ENCODE data around the gene KRTAP4-8.
"Not testable (repeated sequence)": the region's sequence is repeated elsewhere in the genome, so short reads cannot be mapped to it uniquely, and the experiment has no call there.

DNA sequence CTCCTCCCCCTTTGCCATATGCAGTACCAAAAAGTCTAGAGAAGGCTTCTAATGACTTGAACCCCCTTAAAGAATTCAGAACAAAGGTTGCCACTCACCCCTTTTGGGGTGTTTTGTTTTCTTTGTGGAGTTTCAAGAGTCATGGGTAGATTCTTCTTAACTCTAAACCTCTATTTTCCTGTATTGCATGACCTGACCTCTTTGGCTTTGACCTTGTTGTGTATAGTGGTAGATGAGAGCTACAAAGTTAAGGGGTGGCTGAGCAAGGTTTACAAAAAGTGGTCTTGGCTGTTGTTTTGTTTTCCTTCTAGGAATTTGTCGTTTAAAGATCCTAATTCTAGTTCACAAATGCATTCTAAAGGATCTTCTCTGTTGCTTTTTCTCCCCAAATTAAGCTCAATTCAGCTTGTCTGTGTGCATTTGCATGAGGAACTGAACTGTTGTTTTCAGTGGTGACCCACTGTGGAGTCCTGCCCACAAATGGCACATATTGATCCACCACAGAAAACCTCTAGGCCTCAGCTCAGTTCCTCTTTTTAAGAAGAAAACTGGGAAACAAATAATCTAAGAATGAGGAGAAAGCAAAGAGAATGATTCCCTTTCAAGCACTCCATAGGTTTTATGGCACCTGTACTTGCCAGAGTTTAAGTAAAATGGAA is 10.9 kb upstream of the KRTAP4-8 start:
- TF ChIP-seq, protein P1, sequence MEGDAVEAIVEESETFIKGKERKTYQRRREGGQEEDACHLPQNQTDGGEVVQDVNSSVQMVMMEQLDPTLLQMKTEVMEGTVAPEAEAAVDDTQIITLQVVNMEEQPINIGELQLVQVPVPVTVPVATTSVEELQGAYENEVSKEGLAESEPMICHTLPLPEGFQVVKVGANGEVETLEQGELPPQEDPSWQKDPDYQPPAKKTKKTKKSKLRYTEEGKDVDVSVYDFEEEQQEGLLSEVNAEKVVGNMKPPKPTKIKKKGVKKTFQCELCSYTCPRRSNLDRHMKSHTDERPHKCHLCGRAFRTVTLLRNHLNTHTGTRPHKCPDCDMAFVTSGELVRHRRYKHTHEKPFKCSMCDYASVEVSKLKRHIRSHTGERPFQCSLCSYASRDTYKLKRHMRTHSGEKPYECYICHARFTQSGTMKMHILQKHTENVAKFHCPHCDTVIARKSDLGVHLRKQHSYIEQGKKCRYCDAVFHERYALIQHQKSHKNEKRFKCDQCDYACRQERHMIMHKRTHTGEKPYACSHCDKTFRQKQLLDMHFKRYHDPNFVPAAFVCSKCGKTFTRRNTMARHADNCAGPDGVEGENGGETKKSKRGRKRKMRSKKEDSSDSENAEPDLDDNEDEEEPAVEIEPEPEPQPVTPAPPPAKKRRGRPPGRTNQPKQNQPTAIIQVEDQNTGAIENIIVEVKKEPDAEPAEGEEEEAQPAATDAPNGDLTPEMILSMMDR (conservative IDR thresholded peaks at IDR 0.05 in 1 of 2, IDR thresholded peaks at IDR 0.05 in 1 of 2; ENCODE audit: low read depth in 1 of 2, low read length in 2 of 2): not testable (repeated sequence)
- not testable (repeated sequence) for TF ChIP-seq EZH2 (IDR thresholded peaks at IDR 0.05; ENCODE audit: low read length, missing control alignments)

Measured in fibroblast of lung (primary cell).